Liver (tissue), 3 donors: ENCODE results near the gene PGBD4.

ENCODE experiments used
- ATF3 ChIP-seq: IDR thresholded peaks from 2 replicates; pipeline ENCODE4 v1.6.1; 2016; ENCODE audit warnings: antibody characterized with exemption
- CTCF ChIP-seq: fragments of 150-350 bp; IDR thresholded peaks from 2 replicates; pipeline ENCODE4 v1.5.1; 2017; ENCODE audit warnings: improper control_type of control experiment, low read depth, low read length; ENCODE audit not compliant: missing input control
- EGR1 ChIP-seq, 2 donors: IDR thresholded peaks; 2 replicates each; pipeline ENCODE4 v1.6.1; 2016 to 2018; ENCODE audit warnings: antibody characterized with exemption in 2 of 2, low read depth in 2 of 2
- GABPA ChIP-seq, 2 donors: IDR thresholded peaks in 1 of 2; conservative IDR thresholded peaks in 1 of 2; 2 replicates each; pipeline ENCODE4 v1.6.1; 2016; ENCODE audit warnings: antibody characterized with exemption in 2 of 2, mild to moderate bottlenecking in 1 of 2, moderate library complexity in 1 of 2
- HNF4A ChIP-seq, 2 donors: conservative IDR thresholded peaks; 2 replicates each; pipeline ENCODE4 v1.6.1; 2016; ENCODE audit warnings: antibody characterized with exemption in 2 of 2, mild to moderate bottlenecking in 2 of 2
- JUND ChIP-seq, 2 donors: IDR thresholded peaks; 2 replicates each; pipeline ENCODE4 v1.6.1; 2016; ENCODE audit warnings: antibody characterized with exemption in 2 of 2
- MAX ChIP-seq: IDR thresholded peaks from 2 replicates; pipeline ENCODE4 v1.6.1; 2016; ENCODE audit warnings: antibody characterized with exemption
- RAD21 ChIP-seq, 2 donors: IDR thresholded peaks; 2 replicates each; pipeline ENCODE4 v1.6.1; 2016; ENCODE audit warnings: antibody characterized with exemption in 2 of 2, mild to moderate bottlenecking in 2 of 2
- REST ChIP-seq: IDR thresholded peaks from 2 replicates; pipeline ENCODE4 v1.6.1; 2016; ENCODE audit warnings: antibody characterized with exemption, mild to moderate bottlenecking
- SP1 ChIP-seq: IDR thresholded peaks from 2 replicates; pipeline ENCODE4 v1.6.1; 2018; ENCODE audit warnings: antibody characterized with exemption, mild to moderate bottlenecking
- TAF1 ChIP-seq: conservative IDR thresholded peaks from 2 replicates; pipeline ENCODE4 v1.6.1; 2016; ENCODE audit warnings: antibody characterized with exemption, mild to moderate bottlenecking
- YY1 ChIP-seq: IDR thresholded peaks from 2 replicates; pipeline ENCODE4 v1.6.1; 2016; ENCODE audit warnings: antibody characterized with exemption, mild to moderate bottlenecking
- ZBTB33 ChIP-seq: IDR thresholded peaks from 2 replicates; pipeline ENCODE4 v1.6.1; 2016; ENCODE audit warnings: antibody characterized with exemption
- donor health status: healthy.
- donor health status: healthy.

- TF ChIP-seq CTCF (no peak), SP1 (peak; percentile 90), YY1 (peak; percentile 99), REST (peak; percentile 69), TAF1 (peak; percentile 85), JUND (IDR thresholded peaks at IDR 0.05) (peak; percentile 55 to 87), ZBTB33 (peak; percentile 91), ATF3 (peak; percentile 87), RAD21 (IDR thresholded peaks at IDR 0.05) (peak; percentile 30 to 39), MAX (peak; percentile 100), GABPA (IDR thresholded peaks at IDR 0.05 in 1 of 2, conservative IDR thresholded peaks at IDR 0.05 in 1 of 2) (peak; percentile 78 to 97), HNF4A (conservative IDR thresholded peaks at IDR 0.05) (peak; percentile 26 to 64), EGR1 (IDR thresholded peaks at IDR 0.05; ENCODE audit: low read depth in 2 of 2) (peak; percentile 98 to 100)
Observed at GRCh38 chr15:34101366-34102174, at the start of gene PGBD4, which contains the start of gene EMC7.
